GM18508 (cell line): Measurements from ENCODE around the gene EIF4EBP2.

Experiments
- ATAC-seq: cut with Tn5 transposase; IDR thresholded peaks from one replicate; pipeline ENCODE4 v1.9.1; 2021; ENCODE audit warnings: moderate number of reproducible peaks; ENCODE audit not compliant: insufficient read depth, unreplicated experiment

Gene EIF4EBP2, protein sequence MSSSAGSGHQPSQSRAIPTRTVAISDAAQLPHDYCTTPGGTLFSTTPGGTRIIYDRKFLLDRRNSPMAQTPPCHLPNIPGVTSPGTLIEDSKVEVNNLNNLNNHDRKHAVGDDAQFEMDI

DNA sequence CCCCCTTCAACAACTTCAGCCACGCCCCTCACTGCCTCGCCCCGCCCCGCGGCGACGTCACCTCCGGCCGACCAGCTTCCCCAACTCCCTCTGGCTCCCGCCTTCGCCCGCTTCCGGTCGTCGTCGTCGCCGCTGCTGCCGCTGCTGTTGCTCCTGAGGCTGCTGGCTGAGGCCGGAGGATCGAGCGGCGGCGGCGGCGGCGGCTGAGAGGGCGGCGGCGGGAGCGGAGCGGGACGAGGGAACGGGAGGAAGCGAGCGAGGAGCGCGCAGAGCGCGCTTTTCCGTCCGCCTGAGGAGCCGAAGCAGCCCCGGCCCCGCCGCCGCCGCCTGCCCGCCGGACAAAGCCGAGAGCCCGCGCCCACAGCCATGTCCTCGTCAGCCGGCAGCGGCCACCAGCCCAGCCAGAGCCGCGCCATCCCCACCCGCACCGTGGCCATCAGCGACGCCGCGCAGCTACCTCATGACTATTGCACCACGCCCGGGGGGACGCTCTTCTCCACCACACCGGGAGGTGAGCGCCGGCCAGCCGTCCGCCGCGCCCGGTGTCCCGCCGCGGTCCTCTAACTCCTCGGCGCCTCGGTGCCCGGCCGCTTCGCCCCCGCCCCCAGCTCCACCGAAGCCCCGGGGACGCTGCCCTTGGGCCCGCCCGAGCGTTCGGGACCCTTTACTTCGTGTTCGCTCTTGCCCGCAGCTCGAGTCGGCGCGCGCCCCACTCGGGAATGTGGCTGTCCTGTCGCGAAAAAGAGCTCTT, at the start of gene EIF4EBP2:
EIF4EBP2 (plus strand) TSS at position 110 of the 751 bp plus-strand sequence; CDS start at position 367, 257 bp downstream.
- ATAC-seq, result no peak

DNA sequence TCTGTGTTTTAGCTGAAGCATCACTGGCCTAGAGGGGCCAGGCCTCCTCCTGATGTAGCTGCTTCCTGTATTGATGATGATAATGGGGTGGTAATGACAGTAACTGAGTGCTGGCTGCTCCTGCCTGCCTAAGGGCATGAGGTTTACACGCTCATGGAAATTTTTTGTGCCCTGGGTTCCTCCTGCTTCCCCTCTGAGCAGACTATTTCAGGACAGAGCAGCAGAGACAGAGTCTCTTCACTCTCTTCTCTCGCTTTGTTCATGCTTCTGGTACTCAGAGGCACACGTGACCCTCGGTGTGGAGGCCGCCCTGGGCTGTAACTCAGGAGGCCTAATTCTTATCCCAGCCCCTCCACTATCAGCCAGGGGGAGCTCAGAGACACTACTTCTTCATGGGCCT, 49.4 kb upstream of the EIF4EBP2 start:
- no peak for ATAC-seq

DNA sequence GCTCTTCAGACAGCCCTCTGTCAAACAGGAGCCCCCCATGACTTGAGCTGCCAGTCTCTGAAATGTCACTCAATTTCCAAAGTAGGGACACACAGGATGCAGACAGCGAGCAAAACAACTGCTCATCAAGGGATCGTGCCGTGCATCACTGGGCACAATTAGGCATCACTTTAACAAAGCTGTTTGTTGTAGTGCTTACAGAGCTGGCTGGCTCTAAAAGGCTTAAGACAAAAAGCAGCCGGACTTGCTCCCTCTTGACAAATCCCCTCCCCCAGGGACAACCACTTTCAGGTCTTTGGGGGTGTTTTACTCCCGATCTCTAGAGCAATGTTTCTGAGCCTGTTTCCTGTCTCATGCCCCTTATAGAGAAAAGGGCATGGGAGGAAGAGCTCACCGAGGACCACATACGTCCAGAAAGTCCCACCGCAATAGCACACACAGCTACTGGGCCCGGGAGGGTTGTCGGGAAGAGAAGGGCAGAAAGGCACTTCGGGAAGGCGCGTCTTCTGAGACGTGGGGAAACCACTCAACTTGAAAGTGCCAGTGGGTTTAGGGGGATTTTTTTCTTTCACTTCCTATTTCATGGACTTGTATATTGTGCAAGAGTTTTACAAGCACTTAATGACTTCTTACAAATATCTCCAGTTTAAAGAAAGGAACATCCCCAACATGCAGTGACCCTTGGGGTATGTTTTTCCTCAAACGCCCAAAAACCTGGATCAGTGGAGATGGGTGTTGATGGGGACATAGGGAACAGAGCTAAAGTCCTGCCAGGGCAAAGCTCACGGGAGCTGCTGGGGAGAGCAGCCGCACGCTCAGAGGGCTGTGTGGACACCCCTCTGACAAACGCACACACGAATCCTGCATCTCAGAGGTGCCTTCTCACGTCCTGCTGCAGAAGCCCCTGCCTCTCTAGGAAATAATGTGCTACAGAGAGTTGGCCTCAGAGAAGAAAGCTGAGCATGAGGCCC, 48.6 kb upstream of the EIF4EBP2 start:
- ATAC-seq, result peak; percentile 45

DNA sequence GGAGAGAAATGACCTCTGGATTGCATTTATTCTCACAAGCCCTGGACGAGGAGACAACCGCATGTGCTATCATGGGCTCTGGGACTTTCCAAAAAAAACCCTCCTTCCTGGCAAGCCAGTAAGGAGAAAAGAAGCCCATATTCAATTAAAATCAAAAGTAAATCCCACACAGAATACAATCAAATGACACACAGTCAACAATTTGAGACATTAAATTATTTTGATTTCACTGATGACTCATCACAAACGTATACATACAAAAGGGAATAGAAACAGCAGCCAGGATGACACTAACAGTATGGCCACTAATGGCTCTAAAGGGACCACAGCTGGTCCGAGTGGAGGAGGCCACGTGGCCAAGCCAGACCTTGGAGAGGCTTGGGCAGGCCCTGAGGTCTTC, 46.4 kb upstream of the EIF4EBP2 start:
- no peak for ATAC-seq

DNA sequence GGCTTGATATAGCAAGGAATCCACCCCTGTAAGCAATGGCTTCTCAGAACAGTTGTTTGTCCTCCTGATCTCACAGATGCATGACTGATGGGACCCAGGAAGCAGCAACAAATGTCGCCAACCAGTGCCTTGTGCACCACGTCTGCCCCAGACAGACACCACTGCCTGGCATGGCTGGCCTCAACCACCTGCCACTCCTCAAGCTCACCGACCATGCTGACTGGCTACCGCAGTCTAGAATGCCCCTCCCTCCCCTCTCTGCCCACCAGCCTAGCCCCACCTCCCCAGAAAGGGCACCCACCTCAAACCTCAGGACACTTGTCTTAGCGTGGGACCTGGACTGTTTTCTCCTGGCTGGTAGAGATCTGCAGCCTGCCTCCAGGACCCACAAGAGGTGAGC, 45.5 kb upstream of the EIF4EBP2 start:
- ATAC-seq, result no peak

DNA sequence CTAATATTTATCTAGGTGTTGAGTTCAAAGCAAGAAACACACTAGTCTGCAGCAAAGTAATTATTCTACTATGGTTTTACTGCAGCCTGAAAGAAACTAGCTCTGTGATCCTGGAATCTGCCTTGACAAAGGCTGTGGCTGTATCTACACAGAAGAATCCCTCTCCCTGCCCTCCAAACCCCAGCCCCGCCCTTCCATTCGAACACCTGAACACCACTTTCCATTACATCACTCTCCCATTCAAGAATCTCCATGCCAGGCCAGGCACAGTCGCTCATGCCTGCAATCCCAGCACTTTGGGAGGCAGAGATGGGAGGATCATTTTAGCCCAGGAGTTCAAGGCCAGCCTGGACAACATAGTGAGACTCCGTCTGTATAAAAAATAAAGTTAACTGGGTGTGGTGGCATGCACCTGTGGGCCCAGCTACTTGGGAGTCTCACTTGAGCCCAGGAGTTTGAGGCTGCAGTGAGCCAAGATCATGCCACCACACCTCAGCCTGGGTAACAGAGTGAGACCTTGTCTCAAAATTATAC, 44.9 kb upstream of the EIF4EBP2 start:
- ATAC-seq, result no peak

DNA sequence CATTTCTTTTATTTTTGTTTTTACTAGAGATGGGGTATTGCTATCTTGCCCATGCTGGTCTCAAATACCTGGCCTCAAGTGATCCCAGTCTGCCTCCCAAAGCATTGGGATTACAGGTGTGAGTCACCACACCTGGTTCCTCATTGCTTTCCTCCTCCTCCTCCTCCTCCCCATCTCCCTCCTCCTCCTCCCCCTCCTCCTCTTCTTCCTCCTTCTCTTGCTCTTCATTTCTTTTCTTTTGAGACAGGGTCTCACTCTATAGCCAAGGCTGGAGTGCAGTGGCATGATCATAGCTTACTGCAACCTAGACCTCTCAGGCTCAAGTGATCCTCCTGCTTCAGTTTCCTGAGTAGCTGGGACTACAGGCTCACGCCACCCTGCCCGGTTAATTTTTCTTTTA, 43.7 kb upstream of the EIF4EBP2 start:
- ATAC-seq, result no peak

DNA sequence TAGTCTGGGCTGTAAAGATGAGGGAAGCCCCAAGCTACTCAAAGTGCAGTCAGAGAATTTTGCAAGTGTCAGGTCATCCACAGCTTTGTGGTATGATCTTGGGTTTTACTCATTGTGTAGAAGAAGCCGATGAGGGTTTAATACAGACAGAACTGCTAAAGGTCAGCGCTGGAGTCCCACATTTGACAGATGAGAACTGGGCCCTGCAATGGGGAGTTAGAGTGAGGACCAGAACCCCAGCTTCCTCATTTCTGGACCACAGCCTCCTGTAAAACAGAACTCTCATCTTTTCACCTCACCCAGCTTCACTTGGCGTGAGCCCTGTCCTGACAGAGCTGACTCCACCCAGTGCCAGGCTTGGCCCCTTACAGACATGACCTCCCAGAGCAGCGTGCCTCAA, 41.6 kb upstream of the EIF4EBP2 start:
- no peak for ATAC-seq

DNA sequence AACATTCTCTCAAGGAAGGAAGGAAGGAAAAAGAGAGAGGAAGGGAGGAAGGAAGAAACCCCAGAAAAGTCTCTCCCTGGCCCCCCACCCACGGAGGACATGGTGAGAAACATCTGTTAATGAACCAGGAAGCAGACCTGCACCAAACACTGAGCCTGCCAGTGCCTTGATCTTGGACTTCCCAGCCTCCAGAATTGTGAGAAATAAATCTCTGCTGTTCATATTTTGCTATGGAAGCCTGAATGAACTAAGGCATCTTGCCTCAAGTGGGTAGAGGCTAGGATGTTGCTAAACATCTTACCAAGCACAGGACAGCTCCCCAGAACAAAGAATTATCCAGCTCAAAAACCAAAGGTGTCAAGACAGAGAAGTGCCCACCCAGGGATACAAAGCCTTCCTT, 40.7 kb upstream of the EIF4EBP2 start:
- ATAC-seq, result no peak

DNA sequence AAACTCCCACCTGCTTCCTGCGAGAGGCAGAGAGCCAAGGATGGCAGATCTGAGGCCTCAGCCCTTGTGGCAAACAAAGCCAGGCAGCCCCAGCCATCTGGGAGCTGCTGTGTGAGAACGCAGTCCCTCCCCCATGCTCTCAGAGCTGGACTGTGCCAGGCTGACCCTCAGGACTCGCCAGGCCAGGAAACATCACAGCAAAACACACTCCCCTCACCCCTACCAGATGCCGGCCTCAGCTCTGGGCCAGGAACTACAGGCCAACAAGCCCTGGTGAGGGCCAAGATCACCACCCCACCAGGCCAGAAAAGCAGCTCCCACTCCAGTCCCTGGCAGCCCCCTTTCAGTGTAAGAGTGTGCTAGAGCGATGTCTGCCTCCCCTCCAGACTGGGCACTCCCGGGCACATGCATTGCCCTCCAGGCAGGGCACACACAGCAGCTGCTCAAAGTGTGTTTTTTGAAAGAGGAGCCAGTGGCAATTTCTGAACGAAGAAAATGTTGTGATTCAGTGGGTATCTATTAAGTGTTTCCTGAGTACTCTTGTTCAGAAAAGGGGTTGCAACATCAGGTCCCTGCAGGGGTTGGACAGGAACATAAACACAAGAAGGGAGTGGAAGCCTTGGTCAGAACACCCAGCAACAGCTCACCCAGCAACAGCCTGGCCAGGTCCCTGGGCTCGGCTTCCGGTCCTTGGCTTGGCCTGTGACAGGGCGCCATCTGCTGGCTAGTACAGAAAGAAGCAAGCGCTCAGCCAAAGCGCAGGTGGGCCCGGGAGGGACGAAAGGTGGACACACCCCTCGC, 39.8 kb upstream of the EIF4EBP2 start:
- no peak for ATAC-seq

DNA sequence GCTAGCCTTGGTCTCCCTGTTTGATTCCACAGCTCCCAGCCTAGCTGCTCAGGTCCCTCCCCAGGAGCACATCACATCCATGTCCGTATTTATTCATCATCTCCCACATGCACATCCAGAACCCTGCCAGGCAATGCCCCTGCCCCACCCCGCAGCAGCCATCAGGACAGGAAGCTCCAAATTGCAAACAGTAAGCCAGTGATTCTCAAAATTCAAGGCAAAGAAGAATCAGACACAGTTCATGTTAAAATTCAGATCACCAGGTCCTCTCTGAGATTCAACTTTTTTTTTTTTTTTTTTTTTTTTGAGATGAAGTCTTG, 39.2 kb upstream of the EIF4EBP2 start:
- no peak for ATAC-seq

DNA sequence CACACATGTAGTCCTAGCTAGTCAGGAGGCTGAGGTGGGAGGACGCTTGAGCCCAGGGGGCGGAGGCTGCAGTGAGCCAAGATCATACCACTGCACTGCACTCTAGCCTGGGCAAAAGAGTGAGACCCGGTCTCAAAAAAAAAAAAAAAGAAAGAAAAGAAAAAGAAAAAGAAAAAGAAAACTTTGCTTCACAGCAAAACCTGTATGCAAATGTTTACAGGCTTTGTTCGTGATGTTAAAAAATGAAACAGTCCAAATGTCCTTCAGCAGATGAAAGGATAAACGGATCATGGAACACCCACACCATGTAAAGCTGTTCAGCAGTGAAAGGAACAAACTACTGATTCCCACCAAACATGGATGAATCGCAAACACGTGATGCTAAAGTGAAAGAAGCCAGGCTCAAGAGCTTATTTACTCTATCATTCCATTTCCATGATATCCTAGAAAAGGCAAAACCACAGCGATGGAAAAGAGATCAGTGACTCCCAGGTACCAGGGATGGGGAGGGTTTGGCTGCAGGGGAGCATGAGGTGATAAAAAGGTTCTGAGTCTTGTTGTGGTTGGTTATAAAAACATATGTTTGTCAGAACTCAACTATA, 36.6 kb upstream of the EIF4EBP2 start:
- ATAC-seq, result no peak

DNA sequence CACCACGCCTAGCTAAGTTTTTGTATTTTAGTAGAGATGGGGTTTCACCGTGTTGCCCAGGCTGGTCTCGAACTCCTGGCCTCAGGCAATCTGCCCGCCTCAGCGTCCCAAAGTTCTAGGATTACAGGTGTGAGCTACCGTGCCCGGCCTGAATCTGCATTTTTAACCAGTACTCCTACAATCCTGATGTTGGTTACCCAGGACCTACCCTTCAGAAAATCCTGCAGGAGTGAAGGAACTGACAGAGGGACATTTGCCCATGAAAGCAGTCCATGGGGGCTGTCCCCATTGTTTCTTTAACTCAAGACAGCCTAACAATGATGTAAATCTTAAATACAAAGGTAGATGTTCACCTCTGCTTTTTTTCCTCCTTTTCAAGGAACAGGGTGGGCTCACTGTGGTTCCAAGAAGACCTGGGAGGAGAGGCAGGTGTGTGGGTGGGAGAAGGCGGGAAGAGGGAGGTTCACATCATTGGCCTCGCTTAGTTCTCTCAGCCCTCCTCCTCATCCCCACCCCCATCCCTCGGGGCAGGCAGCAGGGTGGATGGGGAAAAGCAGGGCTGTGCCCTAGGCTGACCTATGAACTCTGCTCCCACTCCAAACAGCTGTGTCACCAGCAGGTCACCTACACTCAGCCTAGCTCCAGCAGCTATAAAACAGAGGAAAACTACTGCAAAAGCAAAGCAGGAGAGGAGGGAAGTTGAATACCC, 35.0 kb upstream of the EIF4EBP2 start:
- ATAC-seq, result no peak

DNA sequence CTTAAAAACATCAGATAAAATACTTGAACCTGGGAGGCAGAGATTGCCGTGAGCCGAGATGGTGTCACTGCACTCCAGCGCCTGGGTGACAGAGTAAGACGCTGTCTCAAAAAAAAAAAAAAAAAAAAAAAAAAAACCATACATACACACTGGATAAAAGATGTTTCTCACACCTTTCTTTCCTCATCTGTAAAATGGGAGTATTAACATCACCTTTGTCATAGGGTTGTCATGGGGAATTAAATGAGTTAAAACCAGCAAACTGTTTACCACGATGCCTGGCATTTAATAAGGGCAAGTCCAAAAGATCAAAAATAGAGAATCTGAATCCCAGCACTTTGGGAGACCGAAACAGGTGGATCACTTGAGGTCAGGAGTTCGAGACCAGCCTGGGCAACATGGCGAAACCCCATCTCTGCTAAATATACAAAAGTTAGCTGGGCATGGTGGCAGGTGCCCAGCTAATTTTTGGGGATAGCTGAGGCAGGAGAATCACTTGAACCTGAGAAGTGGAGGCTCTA, 34.4 kb upstream of the EIF4EBP2 start:
- ATAC-seq, result no peak

DNA sequence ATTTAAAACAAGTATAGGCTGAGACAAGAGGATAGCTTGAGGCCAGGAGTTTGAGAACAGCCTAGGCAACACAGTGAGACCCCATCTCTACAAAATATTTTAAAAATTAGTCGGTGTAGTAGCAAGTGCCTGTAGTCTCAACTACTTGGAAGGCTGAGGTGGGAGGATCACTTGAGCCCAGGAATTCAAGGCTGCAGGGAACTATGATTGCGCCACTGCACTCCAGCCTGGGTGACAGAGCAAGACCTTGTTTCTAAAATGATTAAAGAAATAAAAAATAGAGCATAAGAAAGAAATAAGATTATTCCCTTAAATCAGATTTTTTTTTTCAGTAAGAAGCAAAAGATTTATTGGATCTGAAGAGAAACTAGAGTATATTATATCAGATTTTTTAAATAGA, 33.2 kb upstream of the EIF4EBP2 start:
- no peak for ATAC-seq

DNA sequence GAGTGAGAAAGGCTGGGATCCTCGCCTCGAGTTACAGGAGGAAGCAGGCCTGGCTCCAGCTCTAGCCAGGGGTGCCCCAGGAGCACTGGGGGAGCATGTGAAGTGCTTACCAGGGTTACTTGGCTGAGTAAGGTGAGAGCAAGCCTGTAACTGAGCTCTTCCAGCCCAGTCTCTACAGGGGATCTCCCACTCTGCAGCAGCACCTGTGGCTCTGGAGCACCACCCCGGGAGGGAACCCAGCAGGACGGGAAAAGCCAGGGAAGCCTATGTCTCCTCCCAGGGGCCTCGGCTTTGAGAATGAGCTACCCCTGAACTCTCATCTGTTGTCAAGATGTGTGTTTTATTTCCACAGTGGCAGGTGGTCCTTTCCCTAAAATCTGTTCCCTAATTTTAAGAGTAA, 32.1 kb upstream of the EIF4EBP2 start:
- ATAC-seq, result no peak

DNA sequence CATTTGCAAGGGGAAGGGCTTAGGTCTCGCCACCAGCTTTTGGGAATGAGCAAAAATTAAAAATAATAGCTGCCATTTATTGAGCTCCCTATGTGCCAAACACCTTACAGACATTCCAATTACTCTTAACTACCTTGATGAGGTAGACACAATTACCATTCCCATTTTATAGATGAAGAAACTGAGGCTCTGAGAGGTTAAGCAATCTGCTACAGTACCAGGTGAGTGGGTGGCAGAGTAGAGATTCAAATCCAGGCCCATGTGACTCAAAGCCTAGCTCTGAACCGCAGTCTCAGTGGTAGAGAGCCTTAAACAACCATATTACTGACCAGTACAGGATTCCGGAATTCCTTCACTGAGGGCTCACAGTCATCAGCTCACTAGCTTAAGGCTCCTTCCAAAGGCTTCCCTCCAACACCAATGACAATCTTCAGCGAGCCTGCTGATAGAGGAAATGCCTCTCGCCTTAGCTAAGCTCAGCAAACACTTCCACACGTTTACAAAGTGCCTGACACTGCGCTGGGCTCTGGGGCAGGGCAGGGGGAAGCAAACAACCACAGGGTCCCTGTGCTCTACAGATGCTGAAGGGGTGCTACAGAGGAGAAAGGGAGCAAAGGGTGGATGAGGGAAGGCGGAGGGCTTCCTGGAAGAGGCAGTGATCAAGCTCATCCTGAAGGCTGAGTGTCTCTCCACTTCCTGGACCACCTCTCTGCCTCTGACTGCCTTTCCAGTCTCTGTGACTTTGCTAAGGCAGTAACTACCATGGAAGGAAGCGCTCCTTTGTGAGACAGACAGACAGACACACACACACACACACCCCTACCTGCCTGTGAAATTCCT, 28.9 kb upstream of the EIF4EBP2 start:
- ATAC-seq, result no peak
